PC-3 (cell line): Measurements from ENCODE around the gene PACRG.

Experiments
- CTCF ChIP-seq: fragments of 300-600 bp; sonication (generic); conservative IDR thresholded peaks from 2 replicates; pipeline ENCODE4 v1.5.1; 2017; ENCODE audit warnings: antibody characterized with exemption, low read depth, mild to moderate bottlenecking, low read length
- EZH2 ChIP-seq: fragments of 300-600 bp; sonication (generic); IDR thresholded peaks from one replicate; pipeline ENCODE4 v1.6.1; 2017; ENCODE audit warnings: antibody characterized with exemption, mild to moderate bottlenecking, low read length; ENCODE audit not compliant: unreplicated experiment

GRCh38 chr6:163148451-163149278, 420.9 kb downstream of the PACRG start:
- TF ChIP-seq CTCF (no peak), EZH2 (no peak)
